Caco-2 (cell line): Measurements from ENCODE around the gene SLC25A53. TPM values are rescaled to one million over a fixed set of nuclear protein-coding genes. Genes with fewer than 3 reads are reported as not detected.
"Not testable (repeated sequence)": the region's sequence is repeated elsewhere in the genome, so short reads cannot be mapped to it uniquely, and the experiment has no call there.

Experiments used
- BruUV-seq: library from RNA; stranded (reverse); fragments of 400-500 nt; replicated peaks from 2 replicates; lab custom pipeline; 2021; lab: Mats Ljungman, UMichigan
- CTCF ChIA-PET: fragments of 300-600 bp; sonication (Branson Sonifier 250); formaldehyde crosslinking; loops from one replicate; lab custom pipeline; 2022; ENCODE audit warnings: antibody characterized with exemption; lab: Charles Lee
- POLR2A ChIA-PET: fragments of 300-600 bp; sonication (Branson Sonifier 250); formaldehyde crosslinking; loops from one replicate; lab custom pipeline; 2022; ENCODE audit warnings: antibody characterized with exemption; lab: Charles Lee
- DNase-seq, 2 experiments: peaks; one replicate each; pipeline versions ENCODE4 v3.0.0 to v3.0.0-alpha.2; 2020 to 2022
- H3K27me3 ChIP-seq: replicated peaks from 2 replicates; pipeline ENCODE4 v1.6.0; 2011; ENCODE audit warnings: low read length; ENCODE audit not compliant: control insufficient read depth, insufficient read depth
- H3K36me3 ChIP-seq: 2 replicates; pipeline ENCODE4 v1.5.1; 2011; ENCODE audit warnings: low read length; ENCODE audit not compliant: control insufficient read depth, insufficient read depth
- H3K4me1 ChIP-seq: fragments of 250-450 bp; sonication (Bioruptor Pico); 2 replicates; pipeline ENCODE4 v1.5.1; 2020; ENCODE audit warnings: mild to moderate bottlenecking
- H3K4me3 ChIP-seq: 2 replicates; pipeline ENCODE4 v1.5.1; 2011; ENCODE audit warnings: low read depth, mild to moderate bottlenecking, control low read depth, low read length
- H3K9me3 ChIP-seq: fragments of 250-450 bp; sonication (Bioruptor Pico); 2 replicates; pipeline ENCODE4 v1.5.1; 2020; ENCODE audit warnings: mild to moderate bottlenecking, moderate library complexity
- H3K27ac Mint-ChIP-seq: one replicate; pipeline ENCODE4 v1.8.0; 2022; ENCODE audit warnings: mixed read lengths; ENCODE audit not compliant: unreplicated experiment
- H3K27me3 Mint-ChIP-seq: one replicate; pipeline ENCODE4 v1.8.0; 2022; ENCODE audit warnings: mixed read lengths; ENCODE audit not compliant: insufficient read depth, unreplicated experiment
- H3K36me3 Mint-ChIP-seq: one replicate; pipeline ENCODE4 v1.8.0; 2022; ENCODE audit warnings: mild to moderate bottlenecking, mixed read lengths; ENCODE audit not compliant: insufficient read depth, unreplicated experiment
- H3K4me1 Mint-ChIP-seq: one replicate; pipeline ENCODE4 v1.8.0; 2022; ENCODE audit warnings: low read depth, mixed read lengths; ENCODE audit not compliant: unreplicated experiment
- H3K4me3 Mint-ChIP-seq: one replicate; pipeline ENCODE4 v1.8.0; 2022; ENCODE audit warnings: mild to moderate bottlenecking, moderate library complexity, mixed read lengths; ENCODE audit not compliant: unreplicated experiment
- H3K9me3 Mint-ChIP-seq: one replicate; pipeline ENCODE4 v1.8.0; 2022; ENCODE audit warnings: mixed read lengths; ENCODE audit not compliant: unreplicated experiment
- CTCF ChIP-seq, 2 experiments: fragments of 200-600 bp in 1 of 2; IDR thresholded peaks; 1 replicate in 1 of 2; 2 replicates in 1 of 2; pipeline versions ENCODE4 v1.5.1 to v1.8.0; 2011 to 2022; ENCODE audit warnings: antibody characterized with exemption in 1 of 2, control low read depth in 1 of 2, inconsistent platforms in 1 of 2, low read depth in 1 of 2, low read length in 1 of 2, mild to moderate bottlenecking in 1 of 2, moderate library complexity in 1 of 2; ENCODE audit not compliant: insufficient read depth in 1 of 2, severe bottlenecking in 1 of 2, unreplicated experiment in 1 of 2
- intact Hi-C: fragments of 100-400 bp; cut with micrococcal nuclease; formaldehyde crosslinking; loops from one replicate; pipeline ENCODE4 v1.10.0; 2022; ENCODE audit not compliant: unreplicated experiment
- total RNA-seq: library from RNA; stranded (reverse); gene quantifications from 2 replicates; pipeline ENCODE4 v1.2.3, GENCODE V29; 2022

The SLC25A53 gene
- total RNA-seq, 1 experiment from 2014 or later, result 3.2 TPM

DNA sequence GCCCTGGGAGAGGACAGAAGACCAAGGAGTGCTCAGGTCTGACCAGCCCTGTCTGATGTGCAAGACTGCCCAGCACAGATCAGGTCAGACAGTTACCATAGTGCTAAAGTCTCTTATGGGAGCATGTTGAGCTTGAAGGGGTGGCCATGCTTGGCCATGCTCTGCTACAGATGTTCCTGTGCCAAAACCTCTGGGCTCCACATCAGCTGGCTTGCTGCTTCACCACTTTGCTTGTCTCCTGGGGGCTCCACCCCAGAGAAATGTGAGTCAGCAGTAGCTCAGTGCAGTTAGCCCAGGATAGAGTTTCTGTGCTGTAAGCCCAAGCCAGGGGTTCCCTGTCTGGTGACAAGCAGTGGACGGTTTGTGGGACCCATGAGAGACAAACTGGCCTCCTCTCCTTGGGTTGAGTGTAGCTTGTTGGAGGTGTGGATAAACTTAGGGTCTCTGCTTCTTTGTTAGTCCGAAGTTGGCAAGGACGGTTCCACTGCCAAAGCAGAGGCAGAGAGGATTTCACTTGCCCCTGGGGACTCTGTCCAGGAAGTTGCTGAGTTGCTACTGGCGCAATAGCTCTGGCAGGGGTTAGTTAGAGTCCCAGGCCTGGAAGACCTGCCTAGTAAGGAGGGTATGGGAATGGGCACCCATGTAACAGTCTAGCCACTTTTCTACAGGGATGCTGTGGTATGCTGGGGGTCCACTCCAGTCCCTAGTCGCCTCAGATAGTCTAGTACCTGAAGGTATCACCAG is 72.1 kb downstream of the SLC25A53 start:
- Mint-ChIP-seq H3K27me3 (no peaks in the 10 kb centered on the region), H3K4me3 (no peak overlapping the region), H3K4me1 (no peaks in the 10 kb centered on the region), H3K36me3 (no peaks in the 10 kb centered on the region), H3K9me3 (no peaks in the 10 kb centered on the region), H3K27ac (no peak overlapping the region)
- no peaks in the 10 kb centered on the region; the same call in 1 of the 2 replicates for H3K27me3 ChIP-seq
- ChIA-PET CTCF (no interaction called here), POLR2A (no interaction called here)
- no peaks in the 10 kb centered on the region for H3K9me3 ChIP-seq
- BruUV-seq, result no TSS peak
- H3K36me3 ChIP-seq, result no peaks in the 10 kb centered on the region
- no peak for DNase-seq
- H3K4me1 ChIP-seq, result no peaks in the 10 kb centered on the region
- intact Hi-C loops, result no loop called here
- no peak overlapping the region for H3K4me3 ChIP-seq
- TF ChIP-seq CTCF (IDR thresholded peaks at IDR 0.05; ENCODE audit: insufficient read depth in 1 of 2, low read depth in 1 of 2, low read length in 1 of 2, severe bottlenecking in 1 of 2, unreplicated experiment in 1 of 2), result no peak

DNA sequence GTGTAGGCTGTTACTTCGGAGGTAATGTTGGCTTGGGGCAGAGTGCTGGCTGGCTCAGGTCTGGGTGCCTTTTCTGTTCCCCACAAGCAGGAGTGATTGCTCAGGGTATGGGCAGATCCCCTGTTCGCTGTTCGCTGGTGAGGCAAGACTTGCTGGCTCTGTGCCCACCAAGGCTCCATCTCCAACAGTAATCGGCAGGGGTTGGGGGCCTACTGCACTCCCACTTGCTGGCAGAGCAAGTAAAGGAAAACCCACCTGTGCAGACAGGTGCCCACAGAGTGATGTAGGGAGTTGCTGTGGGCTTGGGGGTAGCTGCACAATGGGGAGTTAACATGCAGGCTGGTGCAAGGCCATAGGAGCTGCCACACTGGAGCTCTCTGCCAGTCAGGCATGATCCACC is 72.7 kb downstream of the SLC25A53 start:
- no peaks in the 10 kb centered on the region for H3K36me3 ChIP-seq
- TF ChIP-seq CTCF (IDR thresholded peaks at IDR 0.05; ENCODE audit: insufficient read depth in 1 of 2, low read depth in 1 of 2, low read length in 1 of 2, severe bottlenecking in 1 of 2, unreplicated experiment in 1 of 2), result no peak
- CTCF ChIA-PET, result no interaction called here
- H3K9me3 ChIP-seq, result no peaks in the 10 kb centered on the region
- H3K27ac Mint-ChIP-seq, result no peak overlapping the region
- H3K4me1 Mint-ChIP-seq, result no peaks in the 10 kb centered on the region
- H3K27me3 ChIP-seq, result no peaks in the 10 kb centered on the region
- POLR2A ChIA-PET, result no interaction called here
- H3K36me3 Mint-ChIP-seq, result no peaks in the 10 kb centered on the region
- no peaks in the 10 kb centered on the region for H3K4me1 ChIP-seq
- no peak overlapping the region for H3K4me3 ChIP-seq
- H3K27me3 Mint-ChIP-seq, result no peaks in the 10 kb centered on the region
- DNase-seq, result no peak
- H3K4me3 Mint-ChIP-seq, result no peak overlapping the region
- intact Hi-C loops, result no loop called here
- no peaks in the 10 kb centered on the region for H3K9me3 Mint-ChIP-seq
- no TSS peak for BruUV-seq

GRCh38 chrX:104077854-104078253 is 79.0 kb downstream of the SLC25A53 start:
- POLR2A ChIA-PET, H3K4me1 Mint-ChIP-seq, H3K4me3 Mint-ChIP-seq, H3K27me3 ChIP-seq, BruUV-seq, H3K27me3 Mint-ChIP-seq, CTCF ChIA-PET, H3K4me3 ChIP-seq, intact Hi-C loops, H3K27ac Mint-ChIP-seq, H3K9me3 ChIP-seq, H3K9me3 Mint-ChIP-seq, H3K36me3 ChIP-seq, DNase-seq, H3K4me1 ChIP-seq, H3K36me3 Mint-ChIP-seq: not testable (repeated sequence)

GRCh38 chrX:104075778-104076445 is 80.9 kb downstream of the SLC25A53 start, which contains the start of gene TMSB15C:
TMSB15C (minus strand) TSS chrX:104076236.
- CTCF ChIA-PET, H3K4me3 ChIP-seq, POLR2A ChIA-PET, H3K9me3 ChIP-seq, H3K4me1 ChIP-seq, BruUV-seq, DNase-seq, H3K4me1 Mint-ChIP-seq, H3K36me3 Mint-ChIP-seq, H3K27me3 ChIP-seq, H3K4me3 Mint-ChIP-seq, H3K27ac Mint-ChIP-seq, H3K9me3 Mint-ChIP-seq, H3K36me3 ChIP-seq, intact Hi-C loops, H3K27me3 Mint-ChIP-seq: not testable (repeated sequence)

GRCh38 chrX:104062636-104063035 is 94.2 kb downstream of the SLC25A53 start:
- H3K4me3 ChIP-seq, result not testable (repeated sequence)

More at GRCh38 chrX:104062636-104063035, 94.2 kb downstream of the SLC25A53 start:
- POLR2A ChIA-PET, H3K4me3 Mint-ChIP-seq, CTCF ChIA-PET, H3K27me3 ChIP-seq, H3K4me1 ChIP-seq, H3K27me3 Mint-ChIP-seq, BruUV-seq, H3K9me3 Mint-ChIP-seq, intact Hi-C loops, H3K36me3 ChIP-seq, DNase-seq, H3K36me3 Mint-ChIP-seq, H3K27ac Mint-ChIP-seq, H3K4me1 Mint-ChIP-seq, H3K9me3 ChIP-seq: not testable (repeated sequence)
